Endothelial cell of umbilical vein (primary cell): Measurements from ENCODE around the gene ZNF556.

ENCODE experiments used
- JUN ChIP-seq: IDR thresholded peaks from 2 replicates; pipeline ENCODE4 v1.6.1; 2011; ENCODE audit warnings: borderline replicate concordance, low read depth; ENCODE audit not compliant: insufficient read length, insufficient read depth
- POLR2AphosphoS5 ChIP-seq: IDR thresholded peaks from 2 replicates; pipeline ENCODE4 v1.6.1; 2012; ENCODE audit warnings: low read depth, mild to moderate bottlenecking, control low read depth, low read length, moderate library complexity; ENCODE audit not compliant: insufficient read depth
- TF ChIP-seq, protein P1 (sequence below), 2 donors: IDR thresholded peaks; 1 replicate in 1 of 2; 2 replicates in 1 of 2; pipeline ENCODE4 v1.5.1; 2011; ENCODE audit warnings: low read length in 2 of 2, mild to moderate bottlenecking in 2 of 2, moderate library complexity in 2 of 2, control low read depth in 1 of 2, inconsistent platforms in 1 of 2, low read depth in 1 of 2; ENCODE audit not compliant: insufficient read depth in 1 of 2; ENCODE audit errors: extremely low read depth in 1 of 2

DNA sequence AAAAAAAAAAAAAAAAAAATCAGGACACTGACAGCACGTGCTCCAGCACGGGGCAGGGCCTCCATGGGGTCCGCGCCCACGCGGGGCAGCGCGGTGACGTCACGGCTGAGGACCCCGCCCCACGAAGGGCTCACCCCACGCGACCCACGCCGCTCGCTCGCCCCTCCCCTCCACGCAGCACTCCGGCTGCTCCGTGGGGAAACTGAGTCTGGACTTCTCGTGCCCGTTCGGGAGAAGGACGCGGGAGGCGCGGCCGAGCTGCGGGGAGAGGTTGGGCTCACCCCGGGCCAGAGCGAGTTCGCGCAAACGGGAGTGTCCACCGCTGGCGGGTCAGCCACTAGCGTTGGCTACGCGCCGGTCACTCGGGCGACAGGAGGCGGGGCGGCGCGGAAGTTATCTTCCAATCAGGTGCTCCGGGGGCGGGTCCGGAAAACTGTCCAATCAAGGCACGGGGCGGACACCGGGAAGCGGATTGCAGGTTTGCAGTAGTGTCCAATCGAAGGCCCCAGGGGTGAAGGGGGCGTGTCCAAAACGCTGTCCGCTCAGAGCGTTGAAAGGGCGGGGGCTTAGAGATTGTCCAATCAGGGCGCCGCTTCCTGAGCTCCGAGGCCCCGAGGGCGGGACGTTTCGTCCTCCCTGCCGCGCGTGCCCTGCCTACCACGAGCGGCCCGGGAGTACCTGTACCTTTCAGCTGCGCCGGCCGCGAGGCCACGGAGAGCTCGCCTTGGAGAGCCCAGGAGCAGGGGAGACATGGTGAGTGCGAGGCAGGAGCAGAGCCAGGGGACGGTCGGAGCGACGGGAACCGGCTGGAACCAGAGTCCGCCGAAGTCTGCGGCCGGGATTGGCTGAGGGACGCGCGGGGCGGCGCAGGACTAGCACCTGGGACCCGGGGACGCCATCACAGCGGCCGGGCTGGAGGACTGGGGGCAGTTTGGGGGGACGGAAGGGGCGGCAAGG, 33.4 kb downstream of the ZNF556 start, which contains the start of gene ZNF57:
- TF ChIP-seq JUN (no peak), POLR2AphosphoS5 (no peak)
- TF ChIP-seq, protein P1, sequence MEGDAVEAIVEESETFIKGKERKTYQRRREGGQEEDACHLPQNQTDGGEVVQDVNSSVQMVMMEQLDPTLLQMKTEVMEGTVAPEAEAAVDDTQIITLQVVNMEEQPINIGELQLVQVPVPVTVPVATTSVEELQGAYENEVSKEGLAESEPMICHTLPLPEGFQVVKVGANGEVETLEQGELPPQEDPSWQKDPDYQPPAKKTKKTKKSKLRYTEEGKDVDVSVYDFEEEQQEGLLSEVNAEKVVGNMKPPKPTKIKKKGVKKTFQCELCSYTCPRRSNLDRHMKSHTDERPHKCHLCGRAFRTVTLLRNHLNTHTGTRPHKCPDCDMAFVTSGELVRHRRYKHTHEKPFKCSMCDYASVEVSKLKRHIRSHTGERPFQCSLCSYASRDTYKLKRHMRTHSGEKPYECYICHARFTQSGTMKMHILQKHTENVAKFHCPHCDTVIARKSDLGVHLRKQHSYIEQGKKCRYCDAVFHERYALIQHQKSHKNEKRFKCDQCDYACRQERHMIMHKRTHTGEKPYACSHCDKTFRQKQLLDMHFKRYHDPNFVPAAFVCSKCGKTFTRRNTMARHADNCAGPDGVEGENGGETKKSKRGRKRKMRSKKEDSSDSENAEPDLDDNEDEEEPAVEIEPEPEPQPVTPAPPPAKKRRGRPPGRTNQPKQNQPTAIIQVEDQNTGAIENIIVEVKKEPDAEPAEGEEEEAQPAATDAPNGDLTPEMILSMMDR (IDR thresholded peaks at IDR 0.05; ENCODE audit: extremely low read depth in 1 of 2, insufficient read depth in 1 of 2, low read depth in 1 of 2, low read length in 2 of 2), result no peak
